ENCODE data around the gene MED31.

GRCh38 chr17:6597727-6598126, 53.7 kb downstream of the MED31 start:
- TF ChIP-seq, protein P1, sequence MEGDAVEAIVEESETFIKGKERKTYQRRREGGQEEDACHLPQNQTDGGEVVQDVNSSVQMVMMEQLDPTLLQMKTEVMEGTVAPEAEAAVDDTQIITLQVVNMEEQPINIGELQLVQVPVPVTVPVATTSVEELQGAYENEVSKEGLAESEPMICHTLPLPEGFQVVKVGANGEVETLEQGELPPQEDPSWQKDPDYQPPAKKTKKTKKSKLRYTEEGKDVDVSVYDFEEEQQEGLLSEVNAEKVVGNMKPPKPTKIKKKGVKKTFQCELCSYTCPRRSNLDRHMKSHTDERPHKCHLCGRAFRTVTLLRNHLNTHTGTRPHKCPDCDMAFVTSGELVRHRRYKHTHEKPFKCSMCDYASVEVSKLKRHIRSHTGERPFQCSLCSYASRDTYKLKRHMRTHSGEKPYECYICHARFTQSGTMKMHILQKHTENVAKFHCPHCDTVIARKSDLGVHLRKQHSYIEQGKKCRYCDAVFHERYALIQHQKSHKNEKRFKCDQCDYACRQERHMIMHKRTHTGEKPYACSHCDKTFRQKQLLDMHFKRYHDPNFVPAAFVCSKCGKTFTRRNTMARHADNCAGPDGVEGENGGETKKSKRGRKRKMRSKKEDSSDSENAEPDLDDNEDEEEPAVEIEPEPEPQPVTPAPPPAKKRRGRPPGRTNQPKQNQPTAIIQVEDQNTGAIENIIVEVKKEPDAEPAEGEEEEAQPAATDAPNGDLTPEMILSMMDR (conservative IDR thresholded peaks at IDR 0.05; ENCODE audit: low read depth, low read length) = no peak
- TF ChIP-seq MAFK (IDR thresholded peaks at IDR 0.05; ENCODE audit: low read depth, low read length) = no peak
- TF ChIP-seq CEBPB (IDR thresholded peaks at IDR 0.05; ENCODE audit: low read depth, low read length) = no peak
- TF ChIP-seq POLR2A (IDR thresholded peaks at IDR 0.05; ENCODE audit: low read depth, low read length) = no peak
- TF ChIP-seq MAZ (IDR thresholded peaks at IDR 0.05; ENCODE audit: borderline replicate concordance, low read depth, low read length) = no peak
- TF ChIP-seq RCOR1 (IDR thresholded peaks at IDR 0.05; ENCODE audit: insufficient replicate concordance, low read length) = no peak
